Lung (tissue), 12 donors: ENCODE measurements around the gene RNGTT. TPM values are rescaled to one million over a fixed set of nuclear protein-coding genes. Genes with fewer than 3 reads are reported as not detected.

Experiments
- ATAC-seq: fragments of 200-7000 bp; cut with Tn5 transposase; one replicate; pipeline ENCODE4 v1.9.1; 2020; ENCODE audit warnings: moderate number of reproducible peaks; ENCODE audit not compliant: insufficient read depth, low FRiP score
- DNase-seq, 3 donors: peaks; one replicate each; pipeline ENCODE4 v3.0.0-alpha.2; 2013 to 2017
- H3K27ac ChIP-seq, 2 donors: one replicate each; pipeline ENCODE4 v1.5.1; 2013; ENCODE audit warnings: mild to moderate bottlenecking in 2 of 2, moderate library complexity in 2 of 2, control low read depth in 1 of 2, inconsistent platforms in 1 of 2, low read depth in 1 of 2, low read length in 1 of 2
- H3K27me3 ChIP-seq, 3 donors: one replicate each; pipeline ENCODE4 v1.5.1; 2013; ENCODE audit warnings: low read length in 2 of 3; ENCODE audit not compliant: control insufficient read depth in 3 of 3, insufficient read depth in 3 of 3
- H3K36me3 ChIP-seq, 4 donors: one replicate each; pipeline ENCODE4 v1.5.1; 2013; ENCODE audit warnings: low read length in 4 of 4, mild to moderate bottlenecking in 1 of 4, moderate library complexity in 1 of 4; ENCODE audit not compliant: control insufficient read depth in 4 of 4, insufficient read depth in 4 of 4
- H3K4me1 ChIP-seq, 5 donors: one replicate each; pipeline ENCODE4 v1.5.1; 2013; ENCODE audit warnings: low read length in 5 of 5, mild to moderate bottlenecking in 2 of 5, moderate library complexity in 1 of 5; ENCODE audit not compliant: control insufficient read depth in 5 of 5, insufficient read depth in 5 of 5
- H3K4me3 ChIP-seq: one replicate; pipeline ENCODE4 v1.5.1; 2013; ENCODE audit warnings: mild to moderate bottlenecking, control low read depth, moderate library complexity
- H3K9ac ChIP-seq, 2 donors: one replicate each; pipeline ENCODE4 v1.5.1; 2013; ENCODE audit warnings: low read length in 2 of 2, control low read depth in 1 of 2; ENCODE audit not compliant: insufficient read depth in 1 of 2
- H3K9me3 ChIP-seq, 4 donors: one replicate each; pipeline ENCODE4 v1.5.1; 2013; ENCODE audit warnings: low read length in 3 of 4, mild to moderate bottlenecking in 1 of 4, moderate library complexity in 1 of 4; ENCODE audit not compliant: control insufficient read depth in 4 of 4, insufficient read depth in 3 of 4
- CTCF ChIP-seq: IDR thresholded peaks from 2 replicates; pipeline ENCODE4 v1.5.1; 2012; ENCODE audit warnings: mild to moderate bottlenecking; ENCODE audit errors: control extremely low read depth, extremely low read depth
- WGBS, 2 donors: extraction: QIAGEN DNeasy Blood & Tissue Kit; methylation state at CpG; one replicate each; pipeline ENCODE4 v1.1.7; 2013; 5-methylcytosine and 5-hydroxymethylcytosine counted together
- polyA plus RNA-seq, 2 donors: library from polyadenylated mRNA; stranded (reverse); fragments of 200-250 nt; gene quantifications; one replicate each; pipeline ENCODE4 v1.2.1, GENCODE V29; 2013
- total RNA-seq, 2 donors: library from RNA; depleted of rRNA in 1 of 2; stranded (reverse); fragments of >200 nt in 1 of 2; gene quantifications; one replicate each; pipeline ENCODE4 v1.2.1, GENCODE V29; 2014 to 2021
- donor health status: control.
- donor health status: control.
- donor health status: Bipolar disorder and iron deficiency.
- donor health status: healthy.
- donor health status: DM: yes; HTN: yes; CAD: no.

Gene RNGTT
- total and polyA plus RNA-seq, 4 donors = 3.0 to 25.0 (median 9.2) TPM

- TF ChIP-seq CTCF = no peak
- Histone ChIP-seq H3K9ac (peak overlapping the region; percentile 26 to 65), H3K4me1 (peaks cover 0 to 7% (median 5%) of the 10 kb centered on the region in 5 donors), H3K27ac (no peak overlapping the region), H3K27me3 (no peaks in the 10 kb centered on the region), H3K36me3 (peaks cover 0 to 4% (median 0%) of the 10 kb centered on the region in 4 donors), H3K4me3 (no peak overlapping the region), H3K9me3 (no peaks in the 10 kb centered on the region)
- no peak for ATAC-seq
- peak in 1 of 3 donors; percentile 14 for DNase-seq
- WGBS, 2 donors = 61 to 76% methylated on average over 5 of the region's 5 CpGs
Observed at GRCh38 chr6:88964509-88964908, 1.1 kb upstream of the RNGTT start.

GRCh38 chr6:88958842-88959241 is 4.6 kb downstream of the RNGTT start:
- no peak for TF ChIP-seq CTCF
- DNase-seq (no peak), ATAC-seq (no peak)
- Histone ChIP-seq H3K27me3 (no peaks in the 10 kb centered on the region), H3K4me3 (no peak overlapping the region), H3K4me1 (peaks cover 0 to 5% (median 0%) of the 10 kb centered on the region in 5 donors), H3K27ac (no peak overlapping the region), H3K9me3 (peaks cover 0 to 2% (median 0%) of the 10 kb centered on the region in 4 donors), H3K9ac (no peak overlapping the region), H3K36me3 (peaks cover 0 to 4% (median 1%) of the 10 kb centered on the region in 4 donors)

- ATAC-seq (no peak), DNase-seq (peak in 1 of 3 donors; percentile 6)
- H3K36me3 ChIP-seq = peaks cover 0 to 14% (median 3%) of the 10 kb centered on the region in 4 donors
- 98 to 99% methylated on average over 2 of the region's 2 CpGs for WGBS, 2 donors
- TF ChIP-seq CTCF = no peak
- H3K4me3 ChIP-seq = no peak overlapping the region
- H3K4me1 ChIP-seq = no peaks in the 10 kb centered on the region
- H3K9me3 ChIP-seq = peaks cover 0 to 5% (median 2%) of the 10 kb centered on the region in 4 donors
- no peak overlapping the region for H3K27ac ChIP-seq
- no peaks in the 10 kb centered on the region for H3K27me3 ChIP-seq
- H3K9ac ChIP-seq = no peak overlapping the region
Observed at GRCh38 chr6:88953550-88954386, 9.7 kb downstream of the RNGTT start.
